ENCODE measurements around the gene FOXP1. TPM values are rescaled to one million over a fixed set of nuclear protein-coding genes. Genes with fewer than 3 reads are reported as not detected.

FOXP1 gene
- total RNA-seq, 4 donors from 2014 or later = 169 to 300 (median 202) TPM

GRCh38 chr3:71127052-71127831, 456.3 kb downstream of the FOXP1 start:
- H3K9me3 ChIP-seq = no peaks in the 10 kb centered on the region
- no peaks in the 10 kb centered on the region for H3K36me3 ChIP-seq
- peaks cover 7 to 85% (median 16%) of the 10 kb centered on the region in 3 donors for H3K4me1 ChIP-seq
- peak overlapping the region; percentile 83 to 97 (median 90) for H3K27ac ChIP-seq
- no peaks in the 10 kb centered on the region for H3K27me3 ChIP-seq
- WGBS, 2 donors (ENCODE audit: low coverage in 1 of 2) = 23 to 34% methylated on average over 6 to 7 of the region's 7 CpGs
- peak overlapping the region; percentile 57 to 89 for H3K4me3 ChIP-seq
- no peak for ATAC-seq
- TF ChIP-seq POLR2A (IDR thresholded peaks at IDR 0.05) (no peak), EP300 (IDR thresholded peaks at IDR 0.05) (no peak), CTCF (IDR thresholded peaks at IDR 0.05) (no peak), POLR2AphosphoS5 (IDR thresholded peaks at IDR 0.05) (no peak)

- H3K9me3 ChIP-seq = no peaks in the 10 kb centered on the region
- H3K4me1 ChIP-seq = peaks cover 2 to 85% (median 15%) of the 10 kb centered on the region in 3 donors
- H3K4me3 ChIP-seq = no peak overlapping the region
- no peak for ATAC-seq
- no peaks in the 10 kb centered on the region for H3K36me3 ChIP-seq
- WGBS, 2 donors (ENCODE audit: low coverage in 1 of 2) = 86 to 100% methylated on average over 1 of the region's 1 CpG
- no peaks in the 10 kb centered on the region for H3K27me3 ChIP-seq
- TF ChIP-seq POLR2A (IDR thresholded peaks at IDR 0.05) = no peak
- TF ChIP-seq POLR2AphosphoS5 (IDR thresholded peaks at IDR 0.05) = no peak
- TF ChIP-seq EP300 (IDR thresholded peaks at IDR 0.05) = no peak
- TF ChIP-seq CTCF (IDR thresholded peaks at IDR 0.05) = no peak
- peak overlapping the region in 3 of 4 donors; percentile 29 to 90 (median 89) for H3K27ac ChIP-seq
These were observed 457.8 kb downstream of the FOXP1 start for GRCh38 chr3:71125738-71126137.

- Histone ChIP-seq H3K4me1 (peaks cover 2 to 98% (median 28%) of the 10 kb centered on the region in 3 donors), H3K4me3 (no peak overlapping the region), H3K27ac (peak overlapping the region in 1 of 4 donors; percentile 57), H3K27me3 (no peaks in the 10 kb centered on the region), H3K9me3 (no peaks in the 10 kb centered on the region), H3K36me3 (no peaks in the 10 kb centered on the region)
- TF ChIP-seq CTCF (IDR thresholded peaks at IDR 0.05) (no peak), POLR2A (IDR thresholded peaks at IDR 0.05) (no peak), EP300 (IDR thresholded peaks at IDR 0.05) (no peak), POLR2AphosphoS5 (IDR thresholded peaks at IDR 0.05) (no peak)
- ATAC-seq = no peak
- 20 to 21% methylated on average over 1 of the region's 1 CpG for WGBS, 2 donors (ENCODE audit: low coverage in 1 of 2)
These were observed 459.5 kb downstream of the FOXP1 start for GRCh38 chr3:71124048-71124447.

- no peak for TF ChIP-seq POLR2A (IDR thresholded peaks at IDR 0.05)
- TF ChIP-seq EP300 (IDR thresholded peaks at IDR 0.05) = no peak
- no peak for TF ChIP-seq CTCF (IDR thresholded peaks at IDR 0.05)
- TF ChIP-seq POLR2AphosphoS5 (IDR thresholded peaks at IDR 0.05) = no peak
- Histone ChIP-seq H3K27ac (peak overlapping the region in 3 of 4 donors; percentile 25 to 57 (median 28)), H3K4me1 (peaks cover 5 to 98% (median 34%) of the 10 kb centered on the region in 3 donors), H3K27me3 (no peaks in the 10 kb centered on the region), H3K9me3 (no peaks in the 10 kb centered on the region), H3K36me3 (no peaks in the 10 kb centered on the region), H3K4me3 (no peak overlapping the region)
- 91 to 97% methylated on average over 4 of the region's 4 CpGs for WGBS, 2 donors (ENCODE audit: low coverage in 1 of 2)
- no peak for ATAC-seq
These were observed 460.9 kb downstream of the FOXP1 start for GRCh38 chr3:71122641-71123040.
